IMR-90 (cell line): Measurements from ENCODE around the gene RUSF1. TPM values are rescaled to one million over a fixed set of nuclear protein-coding genes. Genes with fewer than 3 reads are reported as not detected.

ENCODE experiments used
- ATAC-seq: fragments of 200-7000 bp; cut with Tn5 transposase; 2 replicates; pipeline ENCODE4 v1.9.1; 2020; ENCODE audit warnings: low read depth, mild to moderate bottlenecking, moderate library complexity
- BruUV-seq: library from RNA; stranded (reverse); fragments of 400-500 nt; replicated peaks from 2 replicates; lab custom pipeline; 2021; lab: Mats Ljungman, UMichigan
- CTCF ChIA-PET: fragments of 300-600 bp; formaldehyde crosslinking; extraction: SDS; loops from one replicate; lab custom pipeline; 2021; ENCODE audit warnings: antibody characterized with exemption; lab: Yijun Ruan, JAX
- POLR2A ChIA-PET: fragments of 300-600 bp; sonication (Branson Sonifier 250); formaldehyde crosslinking; loops from one replicate; lab custom pipeline; 2022; ENCODE audit warnings: antibody characterized with exemption; ENCODE audit not compliant: unreplicated experiment; lab: Charles Lee
- DNase-seq: peaks from one replicate; pipeline ENCODE4 v3.0.0; 2013
- H2AFZ ChIP-seq: replicated peaks from 2 replicates; pipeline ENCODE3; 2013; ENCODE audit warnings: low read length, mild to moderate bottlenecking; ENCODE audit not compliant: poor library complexity
- H2AK5ac ChIP-seq: 2 replicates; pipeline ENCODE4 v1.6.1; 2013; ENCODE audit warnings: low read depth, low read length, inconsistent platforms
- H2AK9ac ChIP-seq: replicated peaks from 2 replicates; pipeline ENCODE3; 2013; ENCODE audit warnings: mild to moderate bottlenecking, low read depth, low read length, moderate library complexity; ENCODE audit not compliant: poor library complexity
- H2BK120ac ChIP-seq: 2 replicates; pipeline ENCODE4 v1.6.1; 2013; ENCODE audit warnings: low read depth, low read length, inconsistent platforms
- H2BK15ac ChIP-seq: 3 replicates; pipeline ENCODE4 v1.6.1; 2013; ENCODE audit warnings: low read depth, low read length, inconsistent platforms
- H2BK20ac ChIP-seq: 2 replicates; pipeline ENCODE4 v1.6.1; 2013; ENCODE audit warnings: low read depth, mild to moderate bottlenecking, inconsistent platforms, low read length, moderate library complexity
- H2BK5ac ChIP-seq: 2 replicates; pipeline ENCODE4 v1.6.1; 2013; ENCODE audit warnings: mild to moderate bottlenecking, low read depth, low read length, inconsistent platforms; ENCODE audit not compliant: poor library complexity, severe bottlenecking
- H3K14ac ChIP-seq: replicated peaks from 2 replicates; pipeline ENCODE4 v1.6.1; 2013; ENCODE audit warnings: low read depth, low read length, inconsistent platforms
- H3K18ac ChIP-seq: 2 replicates; pipeline ENCODE4 v1.6.1; 2013; ENCODE audit warnings: low read depth, low read length, control low read depth
- H3K23ac ChIP-seq: 2 replicates; pipeline ENCODE4 v1.6.1; 2013; ENCODE audit warnings: low read depth, low read length, inconsistent platforms
- H3K27ac ChIP-seq: 2 replicates; pipeline ENCODE4 v1.5.1; 2013; ENCODE audit warnings: mild to moderate bottlenecking, control low read depth, low read length; ENCODE audit not compliant: insufficient read depth
- H3K27me3 ChIP-seq: 2 replicates; pipeline ENCODE4 v1.6.1; 2013; ENCODE audit warnings: low read length; ENCODE audit not compliant: control insufficient read depth, insufficient read depth
- H3K36me3 ChIP-seq: 2 replicates; pipeline ENCODE4 v1.6.1; 2013; ENCODE audit warnings: low read length, mixed read lengths; ENCODE audit not compliant: control insufficient read depth, insufficient read depth
- H3K4ac ChIP-seq: 2 replicates; pipeline ENCODE4 v1.6.1; 2013; ENCODE audit warnings: low read depth, low read length, inconsistent platforms
- H3K4me1 ChIP-seq: 2 replicates; pipeline ENCODE4 v1.6.1; 2013; ENCODE audit warnings: low read length, mixed read lengths; ENCODE audit not compliant: control insufficient read depth, insufficient read depth
- H3K4me2 ChIP-seq: 2 replicates; pipeline ENCODE4 v1.6.1; 2013; ENCODE audit warnings: low read depth, mild to moderate bottlenecking, control low read depth, low read length, moderate library complexity
- H3K4me3 ChIP-seq: 2 replicates; pipeline ENCODE4 v1.5.1; 2013; ENCODE audit warnings: low read depth, mild to moderate bottlenecking, control low read depth, low read length, moderate library complexity; ENCODE audit not compliant: insufficient read depth
- H3K56ac ChIP-seq: 2 replicates; pipeline ENCODE4 v1.6.1; 2013; ENCODE audit warnings: low read length, inconsistent platforms; ENCODE audit not compliant: insufficient read depth; ENCODE audit errors: extremely low read depth
- H3K79me1 ChIP-seq, 2 experiments: 2 replicates each; pipeline ENCODE4 v1.6.1; 2013; ENCODE audit warnings: low read length in 2 of 2, inconsistent platforms in 1 of 2, low read depth in 1 of 2
- H3K9ac ChIP-seq: 2 replicates; pipeline ENCODE4 v1.6.1; 2013; ENCODE audit warnings: low read depth, low read length, control low read depth
- H3K9me1 ChIP-seq: 2 replicates; pipeline ENCODE4 v1.6.1; 2013; ENCODE audit warnings: low read length, inconsistent platforms; ENCODE audit not compliant: insufficient read depth
- H3K9me3 ChIP-seq: 2 replicates; pipeline ENCODE4 v1.6.1; 2013; ENCODE audit warnings: low read length; ENCODE audit not compliant: control insufficient read depth, insufficient read depth
- H4K20me1 ChIP-seq: 2 replicates; pipeline ENCODE4 v1.6.1; 2013; ENCODE audit warnings: low read length, inconsistent platforms; ENCODE audit not compliant: insufficient read depth
- H4K5ac ChIP-seq: 2 replicates; pipeline ENCODE4 v1.6.1; 2013; ENCODE audit warnings: mild to moderate bottlenecking, low read depth, low read length, control low read depth
- H4K8ac ChIP-seq, 2 experiments: 2 replicates each; pipeline ENCODE4 v1.6.1; 2013; ENCODE audit warnings: low read depth in 2 of 2, low read length in 2 of 2, control low read depth in 1 of 2, inconsistent platforms in 1 of 2
- H4K91ac ChIP-seq: 2 replicates; pipeline ENCODE4 v1.6.1; 2013; ENCODE audit warnings: low read depth, low read length, inconsistent platforms; ENCODE audit not compliant: insufficient read depth
- CEBPB ChIP-seq: IDR thresholded peaks from 2 replicates; pipeline ENCODE4 v1.6.1; 2012; ENCODE audit warnings: low read depth, low read length, improper control_type of control experiment
- CHD1 ChIP-seq: IDR thresholded peaks from 2 replicates; pipeline ENCODE4 v1.6.1; 2012; ENCODE audit warnings: low read depth, low read length, improper control_type of control experiment
- CTCF ChIP-seq: conservative IDR thresholded peaks from 2 replicates; pipeline ENCODE4 v1.5.1; 2012; ENCODE audit warnings: mild to moderate bottlenecking, low read depth, low read length, improper control_type of control experiment
- FOS ChIP-seq: fragments of 150-350 bp; IDR thresholded peaks from 2 replicates; pipeline ENCODE4 v1.6.1; 2016; ENCODE audit warnings: low read depth, low read length
- MAZ ChIP-seq: IDR thresholded peaks from 2 replicates; pipeline ENCODE4 v1.6.1; 2012; ENCODE audit warnings: low read depth, mild to moderate bottlenecking, low read length, improper control_type of control experiment, moderate library complexity, borderline replicate concordance
- MXI1 ChIP-seq: IDR thresholded peaks from 2 replicates; pipeline ENCODE4 v1.6.1; 2012; ENCODE audit warnings: low read depth, mild to moderate bottlenecking, low read length, moderate library complexity, borderline replicate concordance
- NFE2L2 ChIP-seq: fragments of 150-350 bp; IDR thresholded peaks from 2 replicates; pipeline ENCODE4 v1.6.1; 2016; ENCODE audit warnings: low read depth, mild to moderate bottlenecking, low read length
- POLR2A ChIP-seq: IDR thresholded peaks from 2 replicates; pipeline ENCODE4 v1.6.1; 2012; ENCODE audit warnings: mild to moderate bottlenecking, low read depth, low read length
- RAD21 ChIP-seq: IDR thresholded peaks from 2 replicates; pipeline ENCODE4 v1.6.1; 2012; ENCODE audit warnings: low read length, improper control_type of control experiment
- RCOR1 ChIP-seq: IDR thresholded peaks from 2 replicates; pipeline ENCODE4 v1.6.1; 2012; ENCODE audit warnings: mild to moderate bottlenecking, low read length, improper control_type of control experiment; ENCODE audit not compliant: insufficient replicate concordance
- SMC3 ChIP-seq: fragments of 150-350 bp; IDR thresholded peaks from 2 replicates; pipeline ENCODE4 v1.6.1; 2016; ENCODE audit warnings: low read depth, mild to moderate bottlenecking, antibody characterized with exemption, low read length, moderate library complexity
- WGBS, 2 experiments: methylation state at CpG; one replicate each; pipeline versions ENCODE4 v1.1.5 to v1.1.7; 2013; ENCODE audit warnings: missing lambda C conversion rate in 2 of 2; ENCODE audit not compliant: insufficient read length in 1 of 2; ENCODE audit errors: extremely low coverage in 2 of 2; 5-methylcytosine and 5-hydroxymethylcytosine counted together
- dilution Hi-C: fragments of 300-500 bp; cut with HindIII; formaldehyde crosslinking; loops from one replicate; pipeline ENCODE4 v1.14.3; 2018; ENCODE audit warnings: low sequenced_read_pairs; ENCODE audit not compliant: unreplicated experiment
- in situ Hi-C: fragments of 300-500 bp; cut with MboI; formaldehyde crosslinking; loops from 3 replicates; pipeline ENCODE4 v1.14.3; 2019; ENCODE audit warnings: low sequenced_read_pairs, inconsistent platforms, mixed read lengths
- intact Hi-C: fragments of 100-400 bp; cut with micrococcal nuclease; formaldehyde crosslinking; loops from 2 replicates; pipeline ENCODE4 v1.10.0; 2022
- polyA plus RNA-seq, 3 experiments: library from polyadenylated mRNA; depleted of rRNA; stranded (reverse); fragments of >200 nt; gene quantifications; 2 replicates each; pipeline ENCODE4 v1.2.3, GENCODE V29; 2012; ENCODE audit warnings: low replicate concordance in 1 of 3
- total RNA-seq: library from RNA; depleted of rRNA; stranded (reverse); fragments of >200 nt; gene quantifications from 2 replicates; pipeline ENCODE4 v1.2.3, GENCODE V29; 2012

Gene RUSF1
- total and polyA plus RNA-seq, 2 of the 4 experiments (the other 2 are of a cell fraction), result 22.9 to 65.0 TPM

- Histone ChIP-seq H3K9me3 (0 out of 2 replicates have a peak, but pooled peaks cover 2% of the 10 kb centered on the region), H3K36me3 (no peaks in the 10 kb centered on the region), H3K9me1 (no peaks in the 10 kb centered on the region), H2BK20ac (no peak overlapping the region), H3K9ac (no peak overlapping the region), H3K27me3 (peaks cover 39% of the 10 kb centered on the region), H3K18ac (no peak overlapping the region), H3K56ac (no peak overlapping the region), H2BK5ac (no peak overlapping the region), H2BK120ac (no peak overlapping the region), H4K91ac (no peak overlapping the region), H4K5ac (no peak overlapping the region), H3K23ac (no peak overlapping the region), H3K79me1 (no peaks in the 10 kb centered on the region), H3K14ac (no peak overlapping the region), H4K20me1 (no peaks in the 10 kb centered on the region), H2AK9ac (no peak overlapping the region), H3K4me1 (peaks cover 4% of the 10 kb centered on the region; the same call in 1 of the 2 replicates), H3K4me2 (no peak overlapping the region), H2AK5ac (no peak overlapping the region), H3K27ac (no peak overlapping the region), H3K4ac (no peak overlapping the region), H2BK15ac (no peak overlapping the region), H4K8ac (no peak overlapping the region), H3K4me3 (no peak overlapping the region), H2AFZ (no peak overlapping the region)
- WGBS, 2 experiments, result no CpG with 5 or more reads among the region's 4 CpGs
- in situ Hi-C loops (no loop called here), intact Hi-C loops (no loop called here), dilution Hi-C loops (no loop called here)
- POLR2A ChIA-PET, result no interaction called here
- no TSS peak for BruUV-seq
- ATAC-seq, result no peak
- no peak for DNase-seq
- CTCF ChIA-PET, result no interaction called here
- TF ChIP-seq CEBPB (no peak), RAD21 (no peak), CTCF (no peak), CHD1 (no peak), MAZ (no peak), RCOR1 (no peak), MXI1 (no peak), SMC3 (no peak), POLR2A (no peak), FOS (no peak), NFE2L2 (no peak)
Measured at GRCh38 chr16:31532896-31533295, 24.7 kb upstream of the RUSF1 start.
